ENCODE data around the gene PRPF38B. TPM values are rescaled to one million over a fixed set of nuclear protein-coding genes. Genes with fewer than 3 reads are reported as not detected.
A peak's percentile ranks its signal among the peaks of the same experiment; 100 is the strongest.

Gene PRPF38B
- polyA plus RNA-seq, 1 of the 3 experiments (the other 2 are of a cell fraction), result 17.5 TPM

DNA sequence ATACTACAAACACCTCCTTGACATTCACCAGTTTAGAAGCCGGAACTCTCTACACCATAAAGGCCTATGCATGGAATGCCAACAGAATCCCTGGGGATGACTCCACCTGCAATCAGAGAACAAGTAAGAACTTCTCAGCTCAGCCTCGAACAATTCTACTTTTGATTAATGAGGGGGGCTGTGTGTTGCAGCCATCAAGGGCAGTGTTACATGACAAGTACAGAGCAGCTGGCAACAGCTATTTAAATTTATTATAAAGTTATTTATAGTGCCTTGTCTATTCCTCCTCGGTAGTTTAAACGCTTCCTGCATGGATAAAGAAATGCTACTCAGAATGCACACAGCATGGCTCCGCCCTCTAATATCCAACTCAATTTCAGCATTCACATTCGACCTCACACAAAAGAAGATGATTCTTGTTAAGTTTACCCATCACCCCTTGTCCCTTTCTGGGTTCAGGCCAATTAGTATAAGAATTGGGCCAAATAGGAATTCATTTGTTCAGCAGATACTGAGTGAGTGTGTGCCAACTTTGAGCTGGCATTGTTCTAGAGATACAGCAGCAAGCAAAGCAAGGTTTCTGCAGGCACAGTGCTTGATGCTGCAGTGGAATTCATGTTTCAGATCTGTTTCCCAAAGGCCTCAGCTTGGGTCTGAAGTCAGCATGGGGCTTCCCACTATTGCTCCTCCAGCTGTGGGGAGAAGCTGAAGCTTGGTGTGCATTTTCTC, 27.0 kb downstream of the PRPF38B start (continued):
- TF ChIP-seq, protein P1, sequence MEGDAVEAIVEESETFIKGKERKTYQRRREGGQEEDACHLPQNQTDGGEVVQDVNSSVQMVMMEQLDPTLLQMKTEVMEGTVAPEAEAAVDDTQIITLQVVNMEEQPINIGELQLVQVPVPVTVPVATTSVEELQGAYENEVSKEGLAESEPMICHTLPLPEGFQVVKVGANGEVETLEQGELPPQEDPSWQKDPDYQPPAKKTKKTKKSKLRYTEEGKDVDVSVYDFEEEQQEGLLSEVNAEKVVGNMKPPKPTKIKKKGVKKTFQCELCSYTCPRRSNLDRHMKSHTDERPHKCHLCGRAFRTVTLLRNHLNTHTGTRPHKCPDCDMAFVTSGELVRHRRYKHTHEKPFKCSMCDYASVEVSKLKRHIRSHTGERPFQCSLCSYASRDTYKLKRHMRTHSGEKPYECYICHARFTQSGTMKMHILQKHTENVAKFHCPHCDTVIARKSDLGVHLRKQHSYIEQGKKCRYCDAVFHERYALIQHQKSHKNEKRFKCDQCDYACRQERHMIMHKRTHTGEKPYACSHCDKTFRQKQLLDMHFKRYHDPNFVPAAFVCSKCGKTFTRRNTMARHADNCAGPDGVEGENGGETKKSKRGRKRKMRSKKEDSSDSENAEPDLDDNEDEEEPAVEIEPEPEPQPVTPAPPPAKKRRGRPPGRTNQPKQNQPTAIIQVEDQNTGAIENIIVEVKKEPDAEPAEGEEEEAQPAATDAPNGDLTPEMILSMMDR (IDR thresholded peaks at IDR 0.05), result no peak
- no peak for TF ChIP-seq RAD21 (IDR thresholded peaks at IDR 0.05; ENCODE audit: low read length)

- Histone ChIP-seq H3K9me2 (no peaks in the 10 kb centered on the region), H3K9ac (peak overlapping the region; percentile 30; the same call in 1 of the 2 replicates), H3K36me3 (replicated peaks in 1 of 2; ENCODE audit: control insufficient read depth in 1 of 2, insufficient read depth in 2 of 2, low read length in 1 of 2) (no peaks in the 10 kb centered on the region), H3K9me3 (no peaks in the 10 kb centered on the region), H3K27me3 (ENCODE audit: insufficient read depth) (no peaks in the 10 kb centered on the region), H3K79me2 (ENCODE audit: insufficient read depth) (no peaks in the 10 kb centered on the region), H4K20me1 (ENCODE audit: insufficient read depth) (no peaks in the 10 kb centered on the region), H2AFZ (ENCODE audit: low read depth) (peak overlapping the region; percentile 66), H3K4me1 (ENCODE audit: control insufficient read depth in 1 of 2, insufficient read depth in 2 of 2, low read depth in 1 of 2, low read length in 1 of 2) (peaks cover 0 to 19% of the 10 kb centered on the region in 2 experiments; a peak in 1 of 4 replicates), H3K27ac (ENCODE audit: low read depth in 2 of 2, low read length in 1 of 2) (peak overlapping the region in 1 of 2 experiments; percentile 84; a peak in 2 of 4 replicates), H3F3A (replicated peaks; ENCODE audit: insufficient read depth) (peaks cover 15% of the 10 kb centered on the region), H3K4me3 (ENCODE audit: low read depth in 2 of 2, low read length in 1 of 2) (no peak overlapping the region), H3K4me2 (peak overlapping the region; percentile 46)
- 55% methylated on average over 8 of the region's 8 CpGs for WGBS (ENCODE audit: low lambda C conversion rate)
- TF ChIP-seq ELF1 (IDR thresholded peaks at IDR 0.05) (no peak), USF1 (IDR thresholded peaks at IDR 0.05; ENCODE audit: borderline replicate concordance, low read depth) (peak; percentile 11; the same call in 1 of the 2 replicates), JUND (IDR thresholded peaks at IDR 0.05) (peak; percentile 68), FOSL2 (IDR thresholded peaks at IDR 0.05; ENCODE audit: borderline replicate concordance, low read depth) (peak; percentile 87), USF2 (IDR thresholded peaks at IDR 0.05; ENCODE audit: borderline replicate concordance, low read depth, low read length) (no peak), EP300 (IDR thresholded peaks at IDR 0.05; ENCODE audit: borderline replicate concordance in 1 of 2, low read depth in 1 of 2, low read length in 1 of 2) (no peak), MAX (IDR thresholded peaks at IDR 0.05; ENCODE audit: low read depth) (0 out of 2 replicates have a peak, but pooled peaks have one; percentile 41), TCF12 (IDR thresholded peaks at IDR 0.05) (peak; percentile 30; the same call in 1 of the 2 replicates)
- TF ChIP-seq, protein P2, sequence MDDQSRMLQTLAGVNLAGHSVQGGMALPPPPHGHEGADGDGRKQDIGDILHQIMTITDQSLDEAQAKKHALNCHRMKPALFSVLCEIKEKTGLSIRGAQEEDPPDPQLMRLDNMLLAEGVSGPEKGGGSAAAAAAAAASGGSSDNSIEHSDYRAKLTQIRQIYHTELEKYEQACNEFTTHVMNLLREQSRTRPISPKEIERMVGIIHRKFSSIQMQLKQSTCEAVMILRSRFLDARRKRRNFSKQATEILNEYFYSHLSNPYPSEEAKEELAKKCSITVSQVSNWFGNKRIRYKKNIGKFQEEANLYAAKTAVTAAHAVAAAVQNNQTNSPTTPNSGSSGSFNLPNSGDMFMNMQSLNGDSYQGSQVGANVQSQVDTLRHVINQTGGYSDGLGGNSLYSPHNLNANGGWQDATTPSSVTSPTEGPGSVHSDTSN (IDR thresholded peaks at IDR 0.05), result peak; percentile 52
- no peak for DNase-seq
- CTCF ChIA-PET, result interaction anchor here (1.4 kb wide), 1 partner anchor 12 kb away, joined by 6 read pairs; no protein-coding TSS in a partner anchor
- POLR2A ChIA-PET, result no interaction called here
Measured at GRCh38 chr1:108719656-108720435, 27.7 kb downstream of the PRPF38B start.
